Measurements from ENCODE around the gene TRPV5. TPM values are rescaled to one million over a fixed set of nuclear protein-coding genes. Genes with fewer than 3 reads are reported as not detected.

Gene TRPV5
- total RNA-seq, 1 donor from 2014 or later, result not detected

- H3K4me3 ChIP-seq (ENCODE audit: low read depth, low read length), result no peak overlapping the region
- no peak for DNase-seq (ENCODE audit: low read depth)
- TF ChIP-seq CTCF (conservative IDR thresholded peaks at IDR 0.05; ENCODE audit: low read depth, low read length), result no peak
Measured at GRCh38 chr7:142890874-142891485, 42.6 kb downstream of the TRPV5 start.

- H3K4me3 ChIP-seq (ENCODE audit: low read depth, low read length), result no peak overlapping the region
- no peak for DNase-seq (ENCODE audit: low read depth)
- no peak for TF ChIP-seq CTCF (conservative IDR thresholded peaks at IDR 0.05; ENCODE audit: low read depth, low read length)
Measured at GRCh38 chr7:142889816-142890215, 43.7 kb downstream of the TRPV5 start.

- no peak overlapping the region for H3K4me3 ChIP-seq (ENCODE audit: low read depth, low read length)
- DNase-seq (ENCODE audit: low read depth), result no peak
- TF ChIP-seq CTCF (conservative IDR thresholded peaks at IDR 0.05; ENCODE audit: low read depth, low read length), result no peak
Measured at GRCh38 chr7:142887282-142888015, 46.1 kb downstream of the TRPV5 start.

GRCh38 chr7:142886866-142887265 is 46.7 kb downstream of the TRPV5 start:
- H3K4me3 ChIP-seq (ENCODE audit: low read depth, low read length), result no peak overlapping the region
- no peak for DNase-seq (ENCODE audit: low read depth)
- TF ChIP-seq CTCF (conservative IDR thresholded peaks at IDR 0.05; ENCODE audit: low read depth, low read length), result no peak

GRCh38 chr7:142885311-142886230 is 48.0 kb downstream of the TRPV5 start, which contains the start of gene TRPV6:
TSS of gene TRPV6 (minus strand) at chr7:142885745.
- H3K4me3 ChIP-seq (ENCODE audit: low read depth, low read length), result no peak within 1 kb of the TSS
- TF ChIP-seq CTCF (conservative IDR thresholded peaks at IDR 0.05; ENCODE audit: low read depth, low read length), result no peak
- DNase-seq (ENCODE audit: low read depth), result no peak

- TF ChIP-seq CTCF (conservative IDR thresholded peaks at IDR 0.05; ENCODE audit: low read depth, low read length), result no peak
- no peak for DNase-seq (ENCODE audit: low read depth)
- H3K4me3 ChIP-seq (ENCODE audit: low read depth, low read length), result no peak overlapping the region
Measured at GRCh38 chr7:142884286-142884640, 49.3 kb downstream of the TRPV5 start.
